Body of pancreas (tissue), 4 donors: ENCODE results near the gene SPAG7.
"Not testable (repeated sequence)": the region's sequence is repeated elsewhere in the genome, so short reads cannot be mapped to it uniquely, and the experiment has no call there.

Source experiments
- CTCF ChIP-seq, 7 experiments: fragments of 450-650 bp in 4 of 7; fragments of 200-600 bp in 3 of 7; sonication (generic) in 3 of 7; IDR thresholded peaks; one replicate each; pipeline ENCODE4 v1.5.1; 2016 to 2019; ENCODE audit warnings: antibody characterized with exemption in 7 of 7
- POLR2A ChIP-seq, 3 donors: fragments of 450-650 bp; IDR thresholded peaks; one replicate each; pipeline ENCODE4 v1.6.1; 2016; ENCODE audit warnings: antibody characterized with exemption in 3 of 3, mild to moderate bottlenecking in 2 of 3

- not testable (repeated sequence) for TF ChIP-seq POLR2A, CTCF (IDR thresholded peaks at IDR 0.05)
Measured at GRCh38 chr17:4926577-4927335, 40.9 kb downstream of the SPAG7 start.
